GM21786 (cell line): ENCODE data around the gene IGSF21.

Experiments
- ATAC-seq: cut with Tn5 transposase; IDR thresholded peaks from one replicate; pipeline ENCODE4 v1.9.1; 2021; ENCODE audit not compliant: unreplicated experiment

Gene IGSF21

DNA sequence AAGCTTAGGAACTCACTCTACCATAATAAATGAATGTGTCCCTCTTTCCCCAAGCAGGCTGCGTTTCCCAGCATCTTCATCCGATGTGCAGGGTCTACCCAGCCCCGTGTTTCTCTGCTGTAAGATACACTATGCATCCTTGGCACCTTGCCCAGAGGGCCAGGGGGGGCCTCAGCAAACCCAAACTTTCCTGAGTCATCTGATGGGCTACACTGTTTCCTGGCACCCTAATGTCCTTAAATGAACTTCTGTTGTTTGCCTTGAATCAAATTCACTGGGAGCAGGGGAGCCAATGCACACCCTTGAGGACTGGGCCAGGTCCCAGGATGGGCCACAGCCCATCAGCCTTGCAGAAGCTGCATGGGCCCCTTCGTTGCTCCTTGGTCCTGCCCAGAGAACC is 145.5 kb downstream of the IGSF21 start:
- ATAC-seq, result no peak

DNA sequence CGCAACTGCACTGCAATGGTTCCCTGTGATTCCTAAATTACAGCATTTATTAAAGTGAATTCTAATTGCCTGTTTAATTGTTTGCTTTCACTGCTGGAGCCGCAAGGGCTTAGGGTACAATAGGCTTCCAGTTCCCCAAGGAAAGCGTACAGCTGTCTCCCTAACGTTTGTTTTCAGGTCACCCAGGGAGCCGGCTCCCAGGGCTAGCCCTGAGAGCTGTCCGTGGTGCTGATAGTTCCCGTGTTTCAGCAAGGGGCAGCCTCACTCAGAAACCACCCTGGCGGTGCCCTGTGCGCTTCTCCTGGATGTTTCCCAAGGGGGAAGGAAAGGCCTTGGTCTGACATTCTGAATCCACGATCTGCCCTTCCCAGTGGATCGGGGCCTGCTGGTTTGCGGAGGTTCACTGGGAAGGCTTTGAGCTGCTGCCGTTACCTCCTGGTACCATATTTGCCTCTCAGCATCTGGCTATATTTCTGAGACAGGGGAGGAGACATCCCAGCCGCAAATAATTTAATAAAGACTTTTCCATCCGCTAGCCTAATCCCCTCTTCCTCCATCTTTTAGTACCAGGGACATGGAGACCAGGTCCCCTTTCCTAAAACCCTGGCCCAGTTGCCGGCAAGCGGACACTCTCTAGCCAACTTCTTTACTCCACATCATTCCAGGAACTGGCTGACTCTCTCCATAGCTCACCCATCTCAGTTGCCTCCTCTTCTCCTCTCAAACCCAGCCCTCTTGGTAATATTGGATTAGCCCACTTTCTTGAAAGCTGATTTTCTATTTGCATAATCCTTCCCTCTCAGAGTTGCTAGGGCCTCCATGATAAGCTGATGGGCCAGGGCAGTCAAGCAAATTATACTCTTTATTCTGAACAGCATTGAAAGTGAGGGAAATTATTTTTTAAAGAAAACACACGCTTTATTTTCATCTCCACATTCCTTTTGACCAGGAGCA is 149.0 kb downstream of the IGSF21 start:
- no peak for ATAC-seq

DNA sequence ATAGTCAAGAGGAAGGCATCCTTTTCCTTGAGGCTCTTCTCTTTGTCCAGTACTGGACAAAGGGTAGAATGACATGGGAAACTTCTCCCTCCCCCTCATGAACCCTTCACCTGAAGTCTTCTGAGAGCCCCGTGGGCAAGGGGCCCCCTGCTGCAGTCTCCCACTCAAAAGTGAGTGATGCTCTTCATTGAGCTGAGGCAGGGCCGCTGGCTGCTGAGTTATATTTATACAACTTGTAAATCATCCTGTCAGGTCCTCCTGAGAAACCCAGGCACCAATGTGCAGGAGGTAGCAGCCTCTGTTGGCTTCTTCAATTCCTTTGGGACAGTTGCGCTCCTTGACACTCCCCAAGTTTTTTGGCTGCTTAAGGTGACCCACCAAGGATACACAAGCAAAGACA is 150.2 kb downstream of the IGSF21 start:
- ATAC-seq, result no peak

GRCh38 chr1:18261891-18262290 is 154.3 kb downstream of the IGSF21 start:
- no peak for ATAC-seq

- no peak for ATAC-seq
These were observed 155.1 kb downstream of the IGSF21 start for GRCh38 chr1:18262726-18263125.

DNA sequence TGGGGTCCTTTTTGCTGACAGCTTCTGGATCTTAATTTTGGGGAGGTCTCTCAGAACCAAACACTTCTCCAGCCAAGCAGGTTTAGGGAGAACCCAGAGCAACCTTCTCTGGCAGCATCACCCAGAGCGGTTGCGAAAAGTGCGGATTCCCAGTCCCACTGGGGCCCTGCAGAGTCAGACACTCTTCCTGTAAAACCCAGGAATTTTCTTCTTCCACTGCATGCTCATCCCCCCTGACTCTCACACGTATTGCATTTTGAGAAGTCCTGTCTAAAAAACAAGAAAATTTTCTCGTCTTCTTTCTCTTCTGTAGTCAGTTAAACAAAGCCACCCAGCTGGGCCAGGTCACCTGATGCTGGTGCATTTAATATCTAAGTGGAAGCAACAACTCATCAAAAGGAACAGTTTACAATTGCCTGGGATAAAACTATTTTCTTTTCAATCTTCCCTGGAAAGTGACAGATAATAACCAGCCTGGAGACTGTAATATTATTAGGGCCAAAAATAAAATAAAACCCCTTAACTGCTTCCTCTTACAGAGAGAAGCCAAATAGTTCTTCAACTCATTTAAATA is 156.0 kb downstream of the IGSF21 start:
- ATAC-seq, result no peak

- no peak for ATAC-seq
These were observed 156.9 kb downstream of the IGSF21 start for GRCh38 chr1:18264450-18265039.

DNA sequence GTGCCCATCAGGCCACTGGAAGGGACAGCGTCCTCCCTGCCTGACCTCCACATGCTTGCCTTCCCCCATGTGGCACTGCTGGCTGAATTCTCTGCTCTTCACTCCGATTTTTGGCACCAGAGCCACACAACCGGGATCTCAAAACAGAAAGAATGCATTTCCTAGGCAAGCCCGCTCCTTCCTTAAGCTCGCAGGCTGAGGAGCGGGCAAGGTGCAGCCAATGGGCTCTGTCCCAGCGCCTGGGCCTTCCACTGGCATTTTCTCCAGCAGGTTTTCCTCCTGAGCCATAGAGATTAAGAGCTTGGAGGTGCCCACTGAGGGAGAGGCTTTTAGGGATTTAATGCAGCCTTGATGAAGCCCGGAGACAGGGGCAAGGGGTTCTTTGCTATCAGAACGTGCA is 158.0 kb downstream of the IGSF21 start:
- ATAC-seq, result no peak

GRCh38 chr1:18266391-18266790 is 158.8 kb downstream of the IGSF21 start:
- no peak for ATAC-seq

DNA sequence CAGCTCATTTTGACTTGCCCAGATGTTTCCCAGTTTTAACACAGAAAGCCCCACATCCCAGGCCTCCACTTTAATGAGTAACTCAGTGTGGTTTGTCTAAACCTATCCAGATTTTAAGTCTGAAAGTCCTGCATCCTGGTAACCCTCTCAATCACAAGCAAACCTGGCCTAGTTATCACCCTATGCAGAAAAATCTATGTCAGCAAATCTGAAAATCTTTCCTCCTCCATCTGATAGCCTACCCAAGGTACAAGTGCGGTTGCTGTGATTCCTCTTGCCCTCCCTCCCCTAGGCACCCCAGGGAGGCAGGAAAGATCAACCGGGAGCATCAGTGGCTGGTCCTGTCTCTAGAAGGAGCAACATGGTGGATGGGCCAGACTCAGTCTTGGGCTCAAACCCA is 163.7 kb downstream of the IGSF21 start:
- no peak for ATAC-seq

DNA sequence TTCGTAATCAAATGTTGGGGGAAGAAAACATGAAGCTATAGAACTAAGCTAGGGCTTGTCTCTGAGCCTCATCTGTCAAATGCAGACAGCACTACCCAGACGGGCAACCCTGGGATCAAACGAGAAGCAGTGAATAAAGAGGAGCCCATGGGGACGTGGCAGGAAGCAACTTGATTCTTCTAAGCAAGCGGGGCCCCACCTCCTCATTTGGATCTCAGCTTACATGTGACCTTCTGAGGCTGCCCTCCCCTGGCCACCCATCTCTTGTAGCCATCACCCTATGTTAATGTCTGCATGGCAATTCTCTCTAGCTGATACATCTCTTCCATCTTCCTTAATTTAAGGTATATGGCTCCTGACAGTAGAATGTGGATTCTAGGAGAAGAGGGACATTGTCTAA is 171.3 kb downstream of the IGSF21 start:
- no peak for ATAC-seq

GRCh38 chr1:18279351-18280074 is 171.9 kb downstream of the IGSF21 start:
- no peak for ATAC-seq

- ATAC-seq, result no peak
These were observed 173.4 kb downstream of the IGSF21 start for GRCh38 chr1:18280956-18281355.

DNA sequence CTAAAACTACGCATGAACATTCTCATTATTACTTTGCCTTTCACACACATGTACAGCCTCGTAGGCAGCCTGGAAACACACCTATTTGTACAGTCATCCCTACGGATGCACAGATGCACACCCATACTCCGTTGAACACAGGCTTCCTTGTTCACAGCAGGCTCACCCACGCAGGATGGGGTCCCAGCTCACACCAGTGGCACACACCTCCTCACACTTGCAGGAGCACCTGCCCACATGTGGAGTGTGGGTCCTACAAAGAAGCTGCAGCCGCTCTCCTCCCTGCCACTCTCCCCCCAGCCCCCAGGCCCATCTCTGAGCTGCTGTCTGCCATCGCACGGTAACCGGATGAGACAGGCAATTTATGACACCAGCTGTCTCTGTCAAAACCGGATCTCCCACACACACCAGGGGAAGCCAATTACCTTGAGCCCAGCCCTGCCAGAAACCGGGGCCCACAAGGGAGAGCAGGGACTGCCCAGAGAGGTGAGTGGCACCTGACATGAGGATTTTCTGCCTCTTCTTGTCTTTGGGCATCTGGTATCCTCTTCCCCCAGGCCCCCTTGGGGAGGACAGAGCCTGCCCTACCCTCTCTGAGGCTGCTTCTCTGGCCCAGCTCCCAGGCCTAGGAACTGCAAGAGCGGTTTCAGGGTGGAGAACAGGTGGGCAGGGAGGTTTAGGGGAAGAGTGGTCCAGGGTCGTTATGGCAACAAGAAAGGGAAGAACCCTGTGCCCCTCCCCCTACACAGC is 175.4 kb downstream of the IGSF21 start:
- no peak for ATAC-seq

- no peak for ATAC-seq
These were observed 176.2 kb downstream of the IGSF21 start for GRCh38 chr1:18283601-18284385.

DNA sequence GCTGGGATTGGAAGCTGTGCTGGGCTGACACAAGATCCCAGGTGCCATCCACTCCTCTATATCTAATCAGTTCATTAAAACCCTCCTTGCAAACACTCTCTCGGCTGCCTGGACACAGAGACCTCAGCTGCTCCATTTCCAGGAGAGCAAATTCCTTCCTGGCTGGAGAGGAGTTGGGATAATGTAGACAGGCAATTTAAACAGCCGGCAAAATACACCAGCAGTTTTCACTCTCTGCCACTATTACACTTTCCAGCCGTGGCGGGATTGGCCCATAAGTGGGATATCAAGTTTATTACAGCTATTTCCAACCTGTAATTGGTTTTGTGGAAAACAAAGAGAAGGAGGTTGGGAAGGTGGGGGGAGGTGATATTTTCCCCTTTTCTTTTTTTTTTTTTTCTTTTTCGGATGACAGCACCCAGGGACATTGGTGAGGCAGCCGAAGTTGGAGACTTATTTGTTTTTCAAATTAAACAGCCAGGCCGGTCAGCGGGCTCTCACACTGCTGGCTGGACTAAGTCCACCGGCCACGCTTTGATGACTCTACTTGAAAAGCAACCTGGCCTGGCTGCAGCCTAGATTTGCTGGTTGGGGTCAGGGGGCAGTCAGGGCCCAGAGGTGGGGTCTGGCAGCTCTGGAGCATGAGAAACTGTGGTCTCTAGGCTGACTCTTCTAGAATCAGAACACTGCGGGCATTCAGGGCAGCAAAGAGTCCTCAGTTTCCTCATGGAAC is 177.4 kb downstream of the IGSF21 start:
- no peak for ATAC-seq

- no peak for ATAC-seq
These were observed 177.9 kb downstream of the IGSF21 start for GRCh38 chr1:18285538-18285924.

GRCh38 chr1:18288722-18289121 is 181.1 kb downstream of the IGSF21 start:
- ATAC-seq, result no peak

DNA sequence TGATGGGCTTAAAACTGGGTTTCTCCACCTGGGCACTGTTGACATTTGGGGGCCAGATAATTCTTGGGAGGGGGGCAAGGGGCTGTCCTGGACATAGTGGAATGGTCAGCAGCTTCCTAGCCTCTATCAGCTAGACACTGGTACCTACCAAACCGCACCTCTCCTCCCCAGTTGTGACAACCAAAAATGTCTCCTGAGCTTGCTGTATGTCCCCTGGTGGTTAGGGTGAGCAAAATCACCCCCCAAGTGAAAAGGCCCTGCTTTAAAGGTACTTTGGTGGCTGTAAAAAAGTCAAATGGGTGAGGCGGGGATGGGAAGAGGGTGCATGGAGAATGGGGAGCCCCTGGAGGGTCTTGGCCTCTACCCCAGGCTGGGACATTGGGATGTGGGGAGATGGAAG is 182.0 kb downstream of the IGSF21 start:
- no peak for ATAC-seq
